WTC11 (cell line): Measurements from ENCODE around the gene CFAP53. TPM values are rescaled to one million over a fixed set of nuclear protein-coding genes. Genes with fewer than 3 reads are reported as not detected.

Source experiments
- ATAC-seq: fragments of 200-7000 bp; cut with Tn5 transposase; 2 replicates; pipeline ENCODE4 v1.10.0; 2021; ENCODE audit warnings: mild to moderate bottlenecking, moderate library complexity
- CTCF ChIA-PET: fragments of 300-600 bp; sonication (Branson Sonifier 250); formaldehyde crosslinking; loops from one replicate; lab custom pipeline; 2021; ENCODE audit warnings: antibody characterized with exemption; lab: Charles Lee
- POLR2A ChIA-PET: fragments of 350-600 bp; sonication (Branson Sonifier 250); formaldehyde crosslinking; loops from one replicate; lab custom pipeline; 2021; ENCODE audit warnings: antibody characterized with exemption; lab: Charles Lee
- DNase-seq: peaks from one replicate; pipeline ENCODE4 v3.0.0; 2021; ENCODE audit warnings: low spot score
- H3K27ac Mint-ChIP-seq: 2 replicates; pipeline ENCODE4 v1.8.0; 2021; ENCODE audit warnings: mixed read lengths
- H3K27me3 Mint-ChIP-seq: 2 replicates; pipeline ENCODE4 v1.8.0; 2021; ENCODE audit warnings: low read depth, mild to moderate bottlenecking, moderate library complexity, mixed read lengths
- H3K36me3 Mint-ChIP-seq: 2 replicates; pipeline ENCODE4 v1.8.0; 2021; ENCODE audit warnings: mixed read lengths
- H3K4me1 Mint-ChIP-seq: 2 replicates; pipeline ENCODE4 v1.8.0; 2022; ENCODE audit warnings: mixed read lengths
- H3K4me3 Mint-ChIP-seq: 2 replicates; pipeline ENCODE4 v1.8.0; 2021; ENCODE audit warnings: mild to moderate bottlenecking, moderate library complexity, mixed read lengths
- H3K9me3 Mint-ChIP-seq: 2 replicates; pipeline ENCODE4 v1.8.0; 2021; ENCODE audit warnings: mixed read lengths
- EMX1 ChIP-seq: fragments of 250-450 bp; sonication (Bioruptor Pico); IDR thresholded peaks from 2 replicates; pipeline ENCODE4 v1.8.0; 2021; ENCODE audit warnings: mild to moderate bottlenecking
- ERG ChIP-seq: fragments of 250-450 bp; sonication (Bioruptor Pico); IDR thresholded peaks from 2 replicates; pipeline ENCODE4 v1.8.0; 2021; ENCODE audit warnings: mild to moderate bottlenecking
- FOXJ3 ChIP-seq: sonication (generic); formaldehyde crosslinking; IDR thresholded peaks from 2 replicates; pipeline ENCODE4 v1.9.0; 2021; ENCODE audit warnings: missing genetic modification reagents, mild to moderate bottlenecking, borderline replicate concordance
- GABPB1 ChIP-seq: sonication (generic); formaldehyde crosslinking; IDR thresholded peaks from 2 replicates; pipeline ENCODE4 v1.8.1; 2023; ENCODE audit warnings: mild to moderate bottlenecking, missing genetic modification reagents
- HMGA2 ChIP-seq: fragments of 250-450 bp; sonication (Bioruptor Pico); IDR thresholded peaks from 2 replicates; pipeline ENCODE4 v1.4.0; 2021; ENCODE audit warnings: mild to moderate bottlenecking, moderate library complexity
- PRRX2 ChIP-seq: fragments of 250-450 bp; sonication (Bioruptor Pico); IDR thresholded peaks from 2 replicates; pipeline ENCODE4 v1.8.0; 2021; ENCODE audit warnings: mild to moderate bottlenecking
- RORB ChIP-seq: fragments of 250-450 bp; sonication (Bioruptor Pico); IDR thresholded peaks from 2 replicates; pipeline ENCODE4 v1.9.0; 2021; ENCODE audit warnings: mild to moderate bottlenecking
- TP53 ChIP-seq: sonication (generic); formaldehyde crosslinking; IDR thresholded peaks from 2 replicates; pipeline ENCODE4 v1.8.1; 2023; ENCODE audit warnings: mild to moderate bottlenecking, missing genetic modification reagents
- ZNF121 ChIP-seq: sonication (generic); formaldehyde crosslinking; IDR thresholded peaks from 2 replicates; pipeline ENCODE4 v1.8.0; 2023; ENCODE audit warnings: missing genetic modification reagents
- ZNF138 ChIP-seq: sonication (generic); formaldehyde crosslinking; conservative IDR thresholded peaks from 2 replicates; pipeline ENCODE4 v1.8.1; 2022; ENCODE audit warnings: mild to moderate bottlenecking, moderate library complexity, missing genetic modification reagents
- ZNF232 ChIP-seq: sonication (generic); formaldehyde crosslinking; IDR thresholded peaks from 2 replicates; pipeline ENCODE4 v1.8.0; 2022; ENCODE audit warnings: mild to moderate bottlenecking, missing genetic modification reagents
- ZNF416 ChIP-seq: fragments of 250-450 bp; sonication (Bioruptor Pico); IDR thresholded peaks from 2 replicates; pipeline ENCODE4 v1.9.0; 2021; ENCODE audit warnings: mild to moderate bottlenecking, inconsistent platforms
- ZNF425 ChIP-seq: fragments of 250-450 bp; sonication (Bioruptor Pico); conservative IDR thresholded peaks from 2 replicates; pipeline ENCODE4 v1.9.0; 2021; ENCODE audit warnings: mild to moderate bottlenecking
- ZNF512 ChIP-seq: sonication (generic); formaldehyde crosslinking; IDR thresholded peaks from 2 replicates; pipeline ENCODE4 v1.8.1; 2022; ENCODE audit warnings: missing genetic modification reagents, borderline replicate concordance
- total RNA-seq: library from RNA; stranded (reverse); gene quantifications from 3 replicates; pipeline ENCODE4 v1.2.3, GENCODE V29; 2021
- TF ChIP-seq, protein P1 (sequence below): sonication (generic); formaldehyde crosslinking; IDR thresholded peaks from 2 replicates; pipeline ENCODE4 v1.8.1; 2022; ENCODE audit warnings: mild to moderate bottlenecking, missing genetic modification reagents, moderate library complexity, borderline replicate concordance
- TF ChIP-seq, protein P2 (sequence below): sonication (generic); formaldehyde crosslinking; conservative IDR thresholded peaks from 2 replicates; pipeline ENCODE4 v1.8.1; 2023; ENCODE audit warnings: mild to moderate bottlenecking, low read depth, missing genetic modification reagents, moderate library complexity
- TF ChIP-seq, protein P3 (sequence below): sonication (generic); formaldehyde crosslinking; IDR thresholded peaks from 2 replicates; pipeline ENCODE4 v1.8.1; 2023; ENCODE audit warnings: mild to moderate bottlenecking, missing genetic modification reagents
- TF ChIP-seq, protein P4 (sequence below): fragments of 250-450 bp; sonication (Bioruptor Pico); IDR thresholded peaks from 2 replicates; pipeline ENCODE4 v1.9.0; 2021; ENCODE audit warnings: moderate library complexity, mild to moderate bottlenecking, inconsistent platforms, borderline replicate concordance

The CFAP53 gene
- total RNA-seq, 1 experiment from 2014 or later: 0.26 TPM

DNA sequence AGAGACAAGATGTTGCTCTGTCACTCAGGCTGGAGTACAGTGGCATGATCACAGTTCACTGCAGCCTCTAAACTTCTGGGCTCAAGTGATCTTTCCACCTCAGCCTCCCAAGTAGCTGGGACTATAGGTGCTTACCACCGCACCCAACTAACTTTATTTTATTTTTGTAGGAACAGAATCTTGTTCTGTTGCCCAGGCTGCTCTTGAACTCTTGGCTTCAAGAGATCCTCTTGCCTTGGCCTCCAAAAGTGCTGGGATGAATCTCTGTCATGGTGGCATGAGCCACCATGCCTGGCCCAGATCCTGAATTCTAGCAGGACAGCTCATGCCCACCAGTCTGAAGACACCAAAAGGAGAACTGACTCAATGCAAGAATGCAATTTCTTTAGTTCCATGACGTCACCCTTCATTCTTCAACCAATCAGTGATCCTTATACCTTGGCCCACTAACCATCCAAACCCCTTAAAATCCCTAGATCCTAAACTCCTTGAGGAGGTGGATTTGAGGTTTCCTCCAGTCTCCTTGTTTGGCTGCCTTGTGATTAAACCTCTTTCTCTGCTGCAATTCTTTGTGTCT, 46.8 kb upstream of the CFAP53 start:
- ChIA-PET POLR2A (no interaction called here), CTCF (no interaction called here)
- no peaks in the 10 kb centered on the region for H3K36me3 Mint-ChIP-seq
- H3K4me1 Mint-ChIP-seq: no peaks in the 10 kb centered on the region
- peaks cover 50% of the 10 kb centered on the region for H3K27me3 Mint-ChIP-seq
- no peak overlapping the region for H3K27ac Mint-ChIP-seq
- DNase-seq (no peak), ATAC-seq (no peak)
- no peak for TF ChIP-seq ZNF416 (CRISPR knock-in tag)
- TF ChIP-seq ZNF425 (CRISPR knock-in tag): no peak
- TF ChIP-seq FOXJ3: no peak
- no peaks in the 10 kb centered on the region for H3K9me3 Mint-ChIP-seq
- no peak overlapping the region for H3K4me3 Mint-ChIP-seq

- no peak for DNase-seq
- peaks cover 56% of the 10 kb centered on the region for H3K27me3 Mint-ChIP-seq
- H3K4me3 Mint-ChIP-seq: no peak overlapping the region
- no peak overlapping the region for H3K27ac Mint-ChIP-seq
- CTCF ChIA-PET: no interaction called here
- TF ChIP-seq HMGA2 (CRISPR knock-in tag) (no peak), ZNF138 (no peak), ERG (CRISPR knock-in tag) (no peak), RORB (CRISPR knock-in tag) (no peak), ZNF232 (CRISPR knock-in tag) (no peak), PRRX2 (CRISPR knock-in tag) (no peak)
- TF ChIP-seq, protein P1, sequence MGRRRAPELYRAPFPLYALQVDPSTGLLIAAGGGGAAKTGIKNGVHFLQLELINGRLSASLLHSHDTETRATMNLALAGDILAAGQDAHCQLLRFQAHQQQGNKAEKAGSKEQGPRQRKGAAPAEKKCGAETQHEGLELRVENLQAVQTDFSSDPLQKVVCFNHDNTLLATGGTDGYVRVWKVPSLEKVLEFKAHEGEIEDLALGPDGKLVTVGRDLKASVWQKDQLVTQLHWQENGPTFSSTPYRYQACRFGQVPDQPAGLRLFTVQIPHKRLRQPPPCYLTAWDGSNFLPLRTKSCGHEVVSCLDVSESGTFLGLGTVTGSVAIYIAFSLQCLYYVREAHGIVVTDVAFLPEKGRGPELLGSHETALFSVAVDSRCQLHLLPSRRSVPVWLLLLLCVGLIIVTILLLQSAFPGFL (CRISPR knock-in tag): no peak
- TF ChIP-seq, all 79 proteins: peak for 0
- Mint-ChIP-seq H3K36me3 (no peaks in the 10 kb centered on the region), H3K9me3 (no peaks in the 10 kb centered on the region), H3K4me1 (peaks cover 3% of the 10 kb centered on the region; the same call in 1 of the 2 replicates)
- ATAC-seq: no peak
- POLR2A ChIA-PET: no interaction called here
Measured at GRCh38 chr18:50312296-50313030, 46.2 kb upstream of the CFAP53 start.

GRCh38 chr18:50311650-50312049, 45.4 kb upstream of the CFAP53 start:
- ATAC-seq (no peak), DNase-seq (no peak)
- Mint-ChIP-seq H3K4me1 (peaks cover 3% of the 10 kb centered on the region; the same call in 1 of the 2 replicates), H3K27ac (no peak overlapping the region), H3K4me3 (no peak overlapping the region), H3K9me3 (no peaks in the 10 kb centered on the region), H3K27me3 (peaks cover 60% of the 10 kb centered on the region), H3K36me3 (no peaks in the 10 kb centered on the region)
- ChIA-PET POLR2A (no interaction called here), CTCF (no interaction called here)
- TF ChIP-seq GABPB1: no peak
- no peak for TF ChIP-seq ZNF512
- TF ChIP-seq, protein P1 (CRISPR knock-in tag): no peak
- TF ChIP-seq EMX1: no peak
- TF ChIP-seq, protein P2, sequence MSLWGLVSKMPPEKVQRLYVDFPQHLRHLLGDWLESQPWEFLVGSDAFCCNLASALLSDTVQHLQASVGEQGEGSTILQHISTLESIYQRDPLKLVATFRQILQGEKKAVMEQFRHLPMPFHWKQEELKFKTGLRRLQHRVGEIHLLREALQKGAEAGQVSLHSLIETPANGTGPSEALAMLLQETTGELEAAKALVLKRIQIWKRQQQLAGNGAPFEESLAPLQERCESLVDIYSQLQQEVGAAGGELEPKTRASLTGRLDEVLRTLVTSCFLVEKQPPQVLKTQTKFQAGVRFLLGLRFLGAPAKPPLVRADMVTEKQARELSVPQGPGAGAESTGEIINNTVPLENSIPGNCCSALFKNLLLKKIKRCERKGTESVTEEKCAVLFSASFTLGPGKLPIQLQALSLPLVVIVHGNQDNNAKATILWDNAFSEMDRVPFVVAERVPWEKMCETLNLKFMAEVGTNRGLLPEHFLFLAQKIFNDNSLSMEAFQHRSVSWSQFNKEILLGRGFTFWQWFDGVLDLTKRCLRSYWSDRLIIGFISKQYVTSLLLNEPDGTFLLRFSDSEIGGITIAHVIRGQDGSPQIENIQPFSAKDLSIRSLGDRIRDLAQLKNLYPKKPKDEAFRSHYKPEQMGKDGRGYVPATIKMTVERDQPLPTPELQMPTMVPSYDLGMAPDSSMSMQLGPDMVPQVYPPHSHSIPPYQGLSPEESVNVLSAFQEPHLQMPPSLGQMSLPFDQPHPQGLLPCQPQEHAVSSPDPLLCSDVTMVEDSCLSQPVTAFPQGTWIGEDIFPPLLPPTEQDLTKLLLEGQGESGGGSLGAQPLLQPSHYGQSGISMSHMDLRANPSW (CRISPR knock-in tag): no peak
- TF ChIP-seq, protein P3, sequence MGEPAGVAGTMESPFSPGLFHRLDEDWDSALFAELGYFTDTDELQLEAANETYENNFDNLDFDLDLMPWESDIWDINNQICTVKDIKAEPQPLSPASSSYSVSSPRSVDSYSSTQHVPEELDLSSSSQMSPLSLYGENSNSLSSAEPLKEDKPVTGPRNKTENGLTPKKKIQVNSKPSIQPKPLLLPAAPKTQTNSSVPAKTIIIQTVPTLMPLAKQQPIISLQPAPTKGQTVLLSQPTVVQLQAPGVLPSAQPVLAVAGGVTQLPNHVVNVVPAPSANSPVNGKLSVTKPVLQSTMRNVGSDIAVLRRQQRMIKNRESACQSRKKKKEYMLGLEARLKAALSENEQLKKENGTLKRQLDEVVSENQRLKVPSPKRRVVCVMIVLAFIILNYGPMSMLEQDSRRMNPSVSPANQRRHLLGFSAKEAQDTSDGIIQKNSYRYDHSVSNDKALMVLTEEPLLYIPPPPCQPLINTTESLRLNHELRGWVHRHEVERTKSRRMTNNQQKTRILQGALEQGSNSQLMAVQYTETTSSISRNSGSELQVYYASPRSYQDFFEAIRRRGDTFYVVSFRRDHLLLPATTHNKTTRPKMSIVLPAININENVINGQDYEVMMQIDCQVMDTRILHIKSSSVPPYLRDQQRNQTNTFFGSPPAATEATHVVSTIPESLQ: no peak
- TF ChIP-seq TP53 (CRISPR knock-in tag): no peak
- no peak for TF ChIP-seq ZNF121
- TF ChIP-seq, protein P4, sequence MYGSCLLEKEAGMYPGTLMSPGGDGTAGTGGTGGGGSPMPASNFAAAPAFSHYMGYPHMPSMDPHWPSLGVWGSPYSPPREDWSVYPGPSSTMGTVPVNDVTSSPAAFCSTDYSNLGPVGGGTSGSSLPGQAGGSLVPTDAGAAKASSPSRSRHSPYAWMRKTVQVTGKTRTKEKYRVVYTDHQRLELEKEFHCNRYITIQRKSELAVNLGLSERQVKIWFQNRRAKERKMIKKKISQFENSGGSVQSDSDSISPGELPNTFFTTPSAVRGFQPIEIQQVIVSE (CRISPR knock-in tag): no peak
